BJ (cell line): ENCODE data around the gene WDR73. TPM values are rescaled to one million over a fixed set of nuclear protein-coding genes. Genes with fewer than 3 reads are reported as not detected.

Source experiments
- CTCF ChIA-PET: fragments of 350-600 bp; formaldehyde crosslinking; extraction: SDS; loops from one replicate; lab custom pipeline; 2021; ENCODE audit warnings: antibody characterized with exemption, inconsistent platforms; lab: Yijun Ruan, JAX
- POLR2A ChIA-PET: fragments of 300-600 bp; sonication (Branson Sonifier 250); formaldehyde crosslinking; extraction: SDS; loops from one replicate; lab custom pipeline; 2021; ENCODE audit warnings: antibody characterized with exemption; lab: Charles Lee
- DNase-seq: peaks from one replicate; pipeline ENCODE4 v3.0.0-alpha.2; 2011; ENCODE audit warnings: low read depth
- H3K27me3 ChIP-seq: 2 replicates; pipeline ENCODE4 v1.6.0; 2011; ENCODE audit warnings: low read length; ENCODE audit not compliant: control insufficient read depth, insufficient read depth
- H3K36me3 ChIP-seq: 2 replicates; pipeline ENCODE4 v1.5.1; 2011; ENCODE audit warnings: low read length; ENCODE audit not compliant: control insufficient read depth, insufficient read depth
- H3K4me3 ChIP-seq: 2 replicates; pipeline ENCODE4 v1.5.1; 2011; ENCODE audit warnings: low read depth, mild to moderate bottlenecking, control low read depth, low read length
- CTCF ChIP-seq: IDR thresholded peaks from 2 replicates; pipeline ENCODE4 v1.5.1; 2011; ENCODE audit warnings: low read depth, mild to moderate bottlenecking, control low read depth, inconsistent platforms, low read length, moderate library complexity; ENCODE audit not compliant: insufficient read depth
- polyA plus RNA-seq: library from polyadenylated mRNA; depleted of rRNA; stranded (reverse); fragments of >200 nt; gene quantifications from 2 replicates; pipeline ENCODE4 v1.2.3, GENCODE V29; 2011

Gene WDR73
- polyA plus RNA-seq, 1 experiment, result 21.1 TPM

GRCh38 chr15:84658788-84659411 lies 4.8 kb upstream of the WDR73 start:
- ChIA-PET CTCF (interaction anchor here (0.6 to 2.0 kb wide), 9 partner anchors 15 to 286 kb away, joined by 3 to 6 read pairs (median 3); partner anchors contain the start of gene SEC11A), POLR2A (no interaction called here)
- Histone ChIP-seq H3K27me3 (no peaks in the 10 kb centered on the region), H3K36me3 (no peaks in the 10 kb centered on the region), H3K4me3 (no peak overlapping the region)
- DNase-seq, result no peak
- TF ChIP-seq CTCF, result no peak

GRCh38 chr15:84658080-84658787 lies 4.2 kb upstream of the WDR73 start, which contains the start of gene NMB:
Gene NMB (minus strand): TSS chr15:84658199. CDS start chr15:84658152, 47 bp downstream.
- no peak for DNase-seq
- peak; percentile 83 for TF ChIP-seq CTCF
- POLR2A ChIA-PET, result no interaction called here

GRCh38 chr15:84657748-84658079 lies 3.6 kb upstream of the WDR73 start:
- Histone ChIP-seq H3K36me3 (no peaks in the 10 kb centered on the region), H3K27me3 (no peaks in the 10 kb centered on the region), H3K4me3 (peak overlapping the region; percentile 47)
- CTCF ChIA-PET, result interaction anchor here (1.2 to 2.0 kb wide), 2 partner anchors 49 to 58 kb away, joined by 3 to 6 read pairs; partner anchors contain the start of gene SEC11A
- no peak for DNase-seq
- TF ChIP-seq CTCF, result no peak
- POLR2A ChIA-PET, result no interaction called here

More at GRCh38 chr15:84658080-84658787, 4.2 kb upstream of the WDR73 start, which contains the start of gene NMB:
- no peaks in the 10 kb centered on the region for H3K27me3 ChIP-seq
- H3K36me3 ChIP-seq, result no peaks in the 10 kb centered on the region
- H3K4me3 ChIP-seq, result peak within 1 kb of the TSS; percentile 47
- CTCF ChIA-PET, result interaction anchor here (0.6 to 2.0 kb wide), 8 partner anchors 16 to 286 kb away, joined by 3 to 6 read pairs (median 3); partner anchors contain the start of gene SEC11A

GRCh38 chr15:84656972-84657371 lies 2.9 kb upstream of the WDR73 start:
- no peak for DNase-seq
- CTCF ChIA-PET, result interaction anchor here (0.9 to 2.7 kb wide), 3 partner anchors 12 to 222 kb away, joined by 3 to 7 read pairs (median 3); no protein-coding TSS in a partner anchor
- H3K4me3 ChIP-seq, result no peak overlapping the region
- no peaks in the 10 kb centered on the region for H3K27me3 ChIP-seq
- no peak for TF ChIP-seq CTCF
- POLR2A ChIA-PET, result no interaction called here
- H3K36me3 ChIP-seq, result no peaks in the 10 kb centered on the region; the same call in 1 of the 2 replicates
